HTERT RPE-1 (cell line): ENCODE data around the gene TEX19.
"Not testable (repeated sequence)": the region's sequence is repeated elsewhere in the genome, so short reads cannot be mapped to it uniquely, and the experiment has no call there.

Source experiments
- in situ Hi-C: fragments of 300-500 bp; cut with MboI; formaldehyde crosslinking; loops from 4 replicates; pipeline ENCODE4 v1.14.3; 2020; ENCODE audit warnings: low sequenced_read_pairs

TEX19 gene

GRCh38 chr17:82374626-82375331, 15.7 kb downstream of the TEX19 start:
- in situ Hi-C loops, result no loop called here

DNA sequence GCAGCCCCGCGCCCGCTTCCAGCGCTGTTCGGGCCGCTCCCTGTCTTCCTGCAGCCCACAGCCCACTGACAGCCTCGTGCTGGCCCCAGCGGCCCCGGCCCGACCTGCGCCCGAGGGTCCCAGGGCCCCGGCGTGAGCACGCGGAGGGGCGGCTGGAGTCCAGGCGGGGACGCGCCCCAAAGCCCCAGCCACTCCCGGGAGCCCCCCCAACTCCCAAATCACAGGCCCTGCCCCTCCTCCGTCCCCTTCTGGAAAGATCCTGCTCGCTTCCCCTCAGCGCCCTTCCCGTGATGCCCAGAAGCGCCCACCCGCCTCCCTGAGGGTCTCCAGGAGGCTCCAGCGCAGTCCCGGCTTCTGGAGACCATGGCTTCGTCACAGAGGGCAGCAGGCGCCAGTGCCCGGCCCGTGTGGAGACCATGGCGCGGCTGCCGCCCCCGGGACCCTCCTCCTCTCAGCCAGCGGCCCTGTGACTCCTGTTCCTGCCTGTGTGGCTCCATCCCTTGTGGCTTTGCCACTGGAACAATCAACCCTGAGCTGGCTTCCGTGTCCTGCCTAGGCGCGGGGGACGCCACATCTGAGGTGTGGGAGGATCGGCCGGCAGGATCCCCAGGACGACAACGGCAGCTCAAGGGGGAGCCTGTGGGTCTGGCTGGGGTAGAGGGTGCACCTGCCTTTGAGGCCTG, 16.5 kb downstream of the TEX19 start:
- in situ Hi-C loops, result no loop called here

GRCh38 chr17:82376042-82376730, 17.1 kb downstream of the TEX19 start:
- in situ Hi-C loops, result no loop called here

DNA sequence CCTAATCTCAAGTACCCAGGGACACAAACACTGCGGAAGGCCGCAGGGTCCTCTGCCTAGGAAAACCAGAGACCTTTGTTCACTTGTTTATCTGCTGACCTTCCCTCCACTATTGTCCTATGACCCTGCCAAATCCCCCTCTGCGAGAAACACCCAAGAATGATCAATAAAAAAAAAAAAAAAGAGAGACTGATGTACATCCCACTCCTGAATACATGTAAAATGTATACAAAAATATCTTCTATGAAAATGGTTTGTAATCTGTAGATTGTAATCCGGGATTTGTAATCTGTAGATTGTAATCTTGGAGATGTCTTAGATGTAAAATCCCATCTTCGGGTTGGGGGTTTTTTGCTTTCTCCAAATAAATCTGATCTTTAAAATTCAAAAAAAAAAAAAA, 18.2 kb downstream of the TEX19 start:
- in situ Hi-C loops, result not testable (repeated sequence)

GRCh38 chr17:82377924-82378740, 19.1 kb downstream of the TEX19 start:
- in situ Hi-C loops, result no loop called here

DNA sequence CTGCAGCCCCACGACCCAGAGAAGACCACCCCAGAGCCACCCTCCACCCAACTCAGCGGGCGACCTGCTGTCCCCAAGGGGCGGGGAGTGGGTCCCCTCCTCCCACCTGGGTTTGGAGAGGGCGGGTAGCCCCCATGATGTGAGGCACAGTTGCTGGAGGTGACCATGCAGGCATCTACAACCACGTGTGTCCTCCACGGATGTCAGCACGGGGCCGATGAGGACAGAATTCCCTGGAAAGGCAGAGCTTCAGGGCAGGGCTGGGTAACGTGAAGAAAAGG, 19.6 kb downstream of the TEX19 start:
- in situ Hi-C loops, result no loop called here

DNA sequence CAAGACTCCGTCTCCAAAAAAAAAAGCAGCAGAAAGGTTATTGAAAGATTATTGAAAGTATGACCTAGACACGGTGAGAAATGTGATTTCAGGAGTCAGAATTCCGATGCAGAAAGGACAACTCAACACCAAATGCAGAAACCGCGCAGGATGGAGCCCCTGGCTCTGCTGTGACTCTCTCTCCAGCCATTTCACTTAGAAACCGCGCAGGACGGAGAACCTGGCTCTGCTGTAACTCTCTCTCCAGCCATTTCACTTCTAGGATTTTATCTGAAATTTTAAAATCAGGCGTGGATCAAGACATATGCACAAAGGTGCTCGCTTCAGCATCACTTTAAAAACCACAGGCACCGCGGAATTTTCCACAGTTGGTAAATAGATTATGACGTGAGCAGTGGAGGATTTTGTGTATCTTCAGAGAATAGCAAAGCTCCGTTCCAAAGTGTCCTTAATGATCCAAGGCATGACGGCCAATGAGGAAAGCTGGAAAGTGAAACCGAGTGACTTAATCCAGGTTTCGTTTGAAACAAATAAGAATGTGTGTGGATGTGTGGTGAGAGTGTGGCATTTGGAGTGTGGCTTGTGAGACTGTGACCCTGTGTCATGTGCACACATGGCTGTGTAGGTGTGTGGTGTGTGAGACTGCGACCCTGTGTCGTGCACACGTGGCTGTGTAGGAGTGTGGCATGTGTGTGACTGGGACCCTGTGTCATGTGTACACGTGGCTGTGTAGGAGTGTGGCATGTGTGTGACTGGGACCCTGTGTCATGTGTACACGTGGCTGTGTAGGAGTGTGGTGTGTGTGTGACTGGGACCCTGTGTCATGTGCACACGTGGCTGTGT, 22.0 kb downstream of the TEX19 start:
- in situ Hi-C loops, result no loop called here

DNA sequence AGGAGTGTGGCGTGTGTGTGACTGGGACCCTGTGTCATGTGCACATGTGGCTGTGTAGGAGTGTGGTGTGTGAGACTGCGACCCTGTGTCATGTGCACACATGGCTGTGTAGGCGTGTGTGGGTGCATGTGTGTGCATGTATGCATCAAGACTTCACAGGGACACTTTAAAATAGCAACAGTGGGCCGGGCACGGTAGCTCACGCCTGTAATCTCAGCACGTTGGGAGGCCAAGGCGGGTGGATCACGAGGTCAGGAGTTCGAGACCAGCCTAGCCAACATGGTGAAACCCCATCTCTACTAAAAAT, 22.6 kb downstream of the TEX19 start:
- in situ Hi-C loops, result not testable (repeated sequence)

DNA sequence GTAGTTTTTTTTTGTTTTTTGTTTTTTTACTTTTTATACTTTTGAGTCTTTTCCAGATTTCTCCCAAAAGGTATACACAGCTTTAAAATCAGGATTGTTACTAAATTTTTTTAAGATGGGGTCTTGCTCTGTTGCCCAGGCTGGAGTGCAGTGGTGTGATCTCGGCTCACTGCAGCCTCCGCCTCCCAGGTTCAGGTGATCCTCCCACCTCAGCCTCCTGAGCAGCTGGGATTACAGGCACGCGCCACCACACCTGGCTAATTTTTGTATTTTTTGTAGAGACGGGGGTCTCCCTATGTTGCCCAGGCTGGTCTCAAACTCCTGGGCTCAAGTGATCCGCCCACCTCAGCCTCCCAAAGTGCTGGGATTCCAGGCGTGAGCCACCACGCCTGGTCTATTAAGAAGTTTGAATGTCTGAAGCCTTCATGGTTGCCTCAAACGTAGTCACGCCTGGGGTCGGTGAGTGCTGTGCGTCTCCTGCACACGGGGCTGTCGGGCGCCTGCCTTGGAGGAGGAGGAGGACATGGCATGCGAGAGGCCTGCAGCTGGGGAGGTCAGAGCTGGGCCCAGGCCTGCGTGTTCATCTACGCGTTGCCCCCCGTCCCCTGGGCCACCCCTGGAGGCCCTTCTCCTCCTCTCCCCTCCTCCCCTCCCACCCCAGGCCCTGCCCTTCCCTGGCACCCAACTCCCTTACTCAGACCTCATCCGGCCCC, 23.3 kb downstream of the TEX19 start:
- in situ Hi-C loops, result not testable (repeated sequence)

- in situ Hi-C loops, result no loop called here
These were observed 23.8 kb downstream of the TEX19 start for GRCh38 chr17:82382933-82383255.

DNA sequence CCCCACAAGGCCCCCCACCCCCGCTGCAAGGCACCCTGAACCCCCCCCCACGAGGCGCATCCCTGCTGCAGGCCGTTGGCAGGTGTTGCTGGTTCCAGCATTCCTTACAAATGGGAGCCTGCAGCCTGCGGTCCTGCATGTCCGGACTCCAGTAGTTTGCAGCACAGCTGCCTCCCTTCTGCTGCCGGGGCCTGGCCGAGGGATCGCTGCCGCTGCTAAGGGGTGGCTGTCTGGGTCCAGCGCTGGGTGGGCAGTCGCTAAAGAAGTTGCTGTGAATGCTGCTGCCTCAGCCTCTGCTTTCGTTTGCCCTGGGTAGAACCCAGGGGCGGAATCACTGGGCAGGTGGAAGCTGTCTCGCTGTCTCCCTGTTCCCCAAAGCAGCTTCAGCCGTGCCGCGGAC, 24.4 kb downstream of the TEX19 start:
- in situ Hi-C loops, result no loop called here

- in situ Hi-C loops, result no loop called here
These were observed 25.1 kb downstream of the TEX19 start for GRCh38 chr17:82384051-82384729.

GRCh38 chr17:82384730-82385481, 25.9 kb downstream of the TEX19 start:
- in situ Hi-C loops, result no loop called here

DNA sequence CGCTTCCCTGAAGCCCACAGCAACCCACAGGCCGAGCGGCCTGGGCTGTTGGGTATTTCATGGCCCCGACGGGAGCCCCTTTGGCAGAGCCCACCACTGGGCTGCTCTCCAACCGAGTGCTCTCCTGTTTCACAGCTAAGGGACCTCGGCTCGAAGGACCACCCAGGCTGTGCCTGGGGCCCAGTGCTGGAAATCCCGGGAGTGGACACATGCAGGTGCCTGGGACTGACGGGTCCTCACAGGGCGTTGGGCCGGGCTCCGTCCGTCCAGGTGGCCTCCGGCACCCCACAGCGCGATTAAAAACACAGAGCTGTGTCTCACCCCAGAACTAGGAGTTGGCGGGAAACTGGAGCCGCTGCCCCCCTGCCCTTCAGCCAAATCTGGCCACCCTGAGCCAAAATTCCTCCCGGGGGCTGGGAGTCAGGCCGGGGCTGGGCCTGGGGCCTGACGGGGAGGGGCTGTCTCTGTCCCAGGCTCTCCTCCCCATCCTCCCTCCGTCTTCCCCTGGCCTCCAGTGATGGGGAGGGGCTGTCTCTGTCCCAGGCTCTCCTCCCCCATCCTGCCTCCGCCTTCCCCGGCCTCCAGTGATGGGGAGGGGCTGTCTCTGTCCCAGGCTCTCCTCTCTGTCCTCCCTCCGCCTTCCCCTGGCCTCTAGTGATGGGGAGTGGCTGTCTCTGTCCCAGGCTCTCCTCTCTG, 26.7 kb downstream of the TEX19 start:
- in situ Hi-C loops, result no loop called here

DNA sequence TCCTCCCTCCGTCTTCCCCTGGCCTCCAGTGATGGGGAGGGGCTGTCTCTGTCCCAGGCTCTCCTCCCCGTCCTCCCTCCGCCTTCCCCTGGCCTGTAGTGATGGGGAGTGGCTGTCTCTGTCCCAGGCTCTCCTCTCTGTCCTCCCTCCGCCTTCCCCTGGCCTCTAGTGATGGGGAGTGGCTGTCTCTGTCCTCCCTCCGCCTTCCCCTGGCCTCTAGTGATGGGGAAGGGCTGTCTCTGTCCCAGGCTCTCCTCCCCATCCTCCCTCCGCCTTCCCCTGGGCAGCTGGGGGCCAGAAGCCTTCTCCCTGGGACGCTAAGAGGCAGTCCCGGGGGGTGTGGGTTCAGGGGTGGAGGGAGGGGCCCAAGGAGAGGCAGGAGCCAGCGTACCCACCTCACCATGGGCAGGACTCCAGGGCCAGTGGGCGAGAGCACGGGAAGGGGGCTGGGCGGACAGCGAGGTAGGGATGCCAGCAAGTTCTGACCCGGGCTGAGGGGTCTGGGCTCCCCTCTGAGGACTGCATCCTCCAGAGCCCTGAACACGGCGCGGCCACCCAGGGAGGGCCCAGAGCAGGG, 27.3 kb downstream of the TEX19 start:
- in situ Hi-C loops, result no loop called here

GRCh38 chr17:82386881-82387704, 28.0 kb downstream of the TEX19 start:
- in situ Hi-C loops, result no loop called here

GRCh38 chr17:82387705-82388106, 28.7 kb downstream of the TEX19 start:
- in situ Hi-C loops, result no loop called here
